ENCODE data around the gene DMD. TPM values are rescaled to one million over a fixed set of nuclear protein-coding genes. Genes with fewer than 3 reads are reported as not detected.
A peak's percentile ranks its signal among the peaks of the same experiment; 100 is the strongest.

Gene DMD
- polyA plus RNA-seq, 2 of the 4 experiments (the other 2 are of a cell fraction), result 0.03 TPM; not detected in 1

- Histone ChIP-seq H3K9me3 (no peaks in the 10 kb centered on the region), H3K4me3 (no peak overlapping the region), H3K4me2 (no peak overlapping the region), H3K4me1 (no peaks in the 10 kb centered on the region), H3K27ac (no peak overlapping the region)
- 2% methylated on average over 3 of the region's 3 CpGs for WGBS (ENCODE audit: missing lambda C conversion rate)
- POLR2A ChIA-PET, result no interaction called here
- CTCF ChIA-PET, result no interaction called here
- ATAC-seq (no peak), DNase-seq (ENCODE audit: low read depth in 1 of 2, low spot score in 1 of 2) (no peak), FAIRE-seq (no peak)
- TF ChIP-seq JUNB (IDR thresholded peaks at IDR 0.05) (no peak), EHF (CRISPR knock-in tag; IDR thresholded peaks at IDR 0.05) (no peak), HES2 (IDR thresholded peaks at IDR 0.05) (no peak), MYC (IDR thresholded peaks at IDR 0.05; ENCODE audit: borderline replicate concordance, low read length) (no peak), FOXS1 (CRISPR knock-in tag; IDR thresholded peaks at IDR 0.05) (no peak), HOXB13 (CRISPR knock-in tag; IDR thresholded peaks at IDR 0.05; ENCODE audit: low read depth) (no peak), FOSB (CRISPR knock-in tag; IDR thresholded peaks at IDR 0.05) (no peak), CBX2 (IDR thresholded peaks at IDR 0.05; ENCODE audit: borderline replicate concordance, low read depth) (no peak), PBX3 (IDR thresholded peaks at IDR 0.05) (no peak), CEBPB (IDR thresholded peaks at IDR 0.05) (no peak), NPAS2 (CRISPR knock-in tag; IDR thresholded peaks at IDR 0.05; ENCODE audit: borderline replicate concordance) (no peak), EP300 (IDR thresholded peaks at IDR 0.05) (no peak), ZFP36 (IDR thresholded peaks at IDR 0.05; ENCODE audit: borderline replicate concordance, partially characterized antibody) (no peak), ZSCAN20 (CRISPR knock-in tag; IDR thresholded peaks at IDR 0.05) (no peak), NR3C1 (IDR thresholded peaks at IDR 0.05) (no peak), RCOR1 (IDR thresholded peaks at IDR 0.05; ENCODE audit: low read depth, low read length) (no peak)
Observed at GRCh38 chrX:32483534-32484136, 727.7 kb downstream of the DMD start.

GRCh38 chrX:32480019-32480418, 731.3 kb downstream of the DMD start:
- ChIA-PET POLR2A (no interaction called here), CTCF (no interaction called here)
- no peak overlapping the region for H3K4me3 ChIP-seq
- WGBS (ENCODE audit: missing lambda C conversion rate), result 8% methylated on average over 2 of the region's 2 CpGs
- FAIRE-seq (peak; percentile 49), DNase-seq (ENCODE audit: low read depth in 1 of 2, low spot score in 1 of 2) (no peak), ATAC-seq (no peak)
- H3K9me3 ChIP-seq, result no peaks in the 10 kb centered on the region
- H3K4me1 ChIP-seq, result no peaks in the 10 kb centered on the region
- H3K27ac ChIP-seq, result no peak overlapping the region
- TF ChIP-seq KDM1A (IDR thresholded peaks at IDR 0.05; ENCODE audit: low read depth) (no peak), MYC (IDR thresholded peaks at IDR 0.05; ENCODE audit: borderline replicate concordance, low read length) (no peak), EP300 (IDR thresholded peaks at IDR 0.05) (no peak), CBX2 (IDR thresholded peaks at IDR 0.05; ENCODE audit: borderline replicate concordance, low read depth) (no peak), MAX (IDR thresholded peaks at IDR 0.05) (no peak), PBX3 (IDR thresholded peaks at IDR 0.05) (no peak), JUNB (IDR thresholded peaks at IDR 0.05) (no peak)
- H3K4me2 ChIP-seq, result no peak overlapping the region

GRCh38 chrX:32472364-32472763, 739.0 kb downstream of the DMD start:
- no peaks in the 10 kb centered on the region for H3K4me1 ChIP-seq
- no peak for TF ChIP-seq CTCF (IDR thresholded peaks at IDR 0.05)
- no peak for TF ChIP-seq CEBPB (IDR thresholded peaks at IDR 0.05)
- TF ChIP-seq HOXA7 (CRISPR knock-in tag; IDR thresholded peaks at IDR 0.05), result no peak
- TF ChIP-seq JUN (IDR thresholded peaks at IDR 0.05), result no peak
- TF ChIP-seq BHLHE40 (IDR thresholded peaks at IDR 0.05; ENCODE audit: low read depth, low read length), result no peak
- TF ChIP-seq POLR2AphosphoS2 (conservative IDR thresholded peaks at IDR 0.05; ENCODE audit: low read length), result no peak
- TF ChIP-seq USF2 (IDR thresholded peaks at IDR 0.05), result no peak
- TF ChIP-seq CBX2 (IDR thresholded peaks at IDR 0.05; ENCODE audit: borderline replicate concordance, low read depth), result no peak
- WGBS (ENCODE audit: missing lambda C conversion rate), result 3% methylated on average over 3 of the region's 3 CpGs
- POLR2A ChIA-PET, result no interaction called here
- CTCF ChIA-PET, result no interaction called here
- no peak overlapping the region for H3K4me2 ChIP-seq
- ATAC-seq, result no peak
- FAIRE-seq, result no peak
- no peak for DNase-seq (ENCODE audit: low read depth in 1 of 2, low spot score in 1 of 2)
- H3K9me3 ChIP-seq, result no peaks in the 10 kb centered on the region
- H3K27ac ChIP-seq, result no peak overlapping the region
- no peak overlapping the region for H3K4me3 ChIP-seq

All from A549 (cell line).